Mesendoderm (in vitro differentiated cells): ENCODE data around the gene RNF208.
"Not testable (repeated sequence)": the region's sequence is repeated elsewhere in the genome, so short reads cannot be mapped to it uniquely, and the experiment has no call there.

Experiments used
- DNase-seq: peaks from one replicate; pipeline ENCODE4 v3.0.0; 2013
- H2AK5ac ChIP-seq: 2 replicates; pipeline ENCODE4 v1.6.1; 2013; ENCODE audit warnings: low read length, inconsistent platforms
- H2BK120ac ChIP-seq: 2 replicates; pipeline ENCODE4 v1.6.1; 2013; ENCODE audit warnings: low read depth, mild to moderate bottlenecking, low read length, moderate library complexity, mixed read lengths
- H2BK15ac ChIP-seq: replicated peaks from 2 replicates; pipeline ENCODE4 v1.6.1; 2013; ENCODE audit warnings: low read depth, mild to moderate bottlenecking, moderate library complexity
- H2BK5ac ChIP-seq: 2 replicates; pipeline ENCODE4 v1.6.1; 2013; ENCODE audit warnings: low read length, inconsistent platforms
- H3K18ac ChIP-seq: 2 replicates; pipeline ENCODE4 v1.6.1; 2013; ENCODE audit warnings: mild to moderate bottlenecking, low read length, mixed read lengths
- H3K23ac ChIP-seq: one replicate; pipeline ENCODE4 v1.6.1; 2013; ENCODE audit warnings: low read length
- H3K27ac ChIP-seq: 2 replicates; pipeline ENCODE4 v1.5.1; 2013; ENCODE audit warnings: low read depth, mild to moderate bottlenecking, inconsistent platforms, low read length, moderate library complexity
- H3K27me3 ChIP-seq: 2 replicates; pipeline ENCODE4 v1.6.1; 2013; ENCODE audit warnings: low read length, control low read depth, mild to moderate bottlenecking, inconsistent platforms; ENCODE audit not compliant: insufficient read depth, poor library complexity
- H3K36me3 ChIP-seq: 2 replicates; pipeline ENCODE4 v1.6.1; 2013; ENCODE audit warnings: low read length, inconsistent platforms; ENCODE audit not compliant: control insufficient read depth, insufficient read depth
- H3K4ac ChIP-seq: one replicate; pipeline ENCODE4 v1.6.1; 2013; ENCODE audit warnings: low read depth, mild to moderate bottlenecking, low read length, moderate library complexity
- H3K4me1 ChIP-seq: 2 replicates; pipeline ENCODE4 v1.6.1; 2013; ENCODE audit warnings: low read depth, low read length, inconsistent platforms; ENCODE audit not compliant: control insufficient read depth
- H3K4me2 ChIP-seq: 2 replicates; pipeline ENCODE4 v1.6.1; 2013; ENCODE audit warnings: low read length
- H3K4me3 ChIP-seq: 2 replicates; pipeline ENCODE4 v1.5.1; 2013; ENCODE audit warnings: mild to moderate bottlenecking, low read length
- H3K56ac ChIP-seq: one replicate; pipeline ENCODE4 v1.6.1; 2013; ENCODE audit warnings: low read length
- H3K79me1 ChIP-seq: 2 replicates; pipeline ENCODE4 v1.6.1; 2013; ENCODE audit warnings: low read length, inconsistent platforms
- H3K79me2 ChIP-seq: 2 replicates; pipeline ENCODE4 v1.6.1; 2013; ENCODE audit warnings: mild to moderate bottlenecking, low read length; ENCODE audit not compliant: control insufficient read depth, insufficient read depth
- H3K9ac ChIP-seq: 2 replicates; pipeline ENCODE4 v1.6.1; 2013; ENCODE audit warnings: low read length, inconsistent platforms
- H4K5ac ChIP-seq: one replicate; pipeline ENCODE4 v1.6.1; 2013; ENCODE audit warnings: low read length
- H4K8ac ChIP-seq: one replicate; pipeline ENCODE4 v1.6.1; 2013; ENCODE audit warnings: low read depth, mild to moderate bottlenecking, control low read depth, low read length, moderate library complexity
- WGBS: extraction: QIAGEN DNeasy Blood & Tissue Kit; methylation state at CpG from one replicate; pipeline ENCODE4 v1.1.7; 2013; ENCODE audit warnings: low lambda C conversion rate, missing lambda C conversion rate; ENCODE audit not compliant: insufficient coverage; ENCODE audit errors: extremely low coverage; 5-methylcytosine and 5-hydroxymethylcytosine counted together

RNF208 gene

DNA sequence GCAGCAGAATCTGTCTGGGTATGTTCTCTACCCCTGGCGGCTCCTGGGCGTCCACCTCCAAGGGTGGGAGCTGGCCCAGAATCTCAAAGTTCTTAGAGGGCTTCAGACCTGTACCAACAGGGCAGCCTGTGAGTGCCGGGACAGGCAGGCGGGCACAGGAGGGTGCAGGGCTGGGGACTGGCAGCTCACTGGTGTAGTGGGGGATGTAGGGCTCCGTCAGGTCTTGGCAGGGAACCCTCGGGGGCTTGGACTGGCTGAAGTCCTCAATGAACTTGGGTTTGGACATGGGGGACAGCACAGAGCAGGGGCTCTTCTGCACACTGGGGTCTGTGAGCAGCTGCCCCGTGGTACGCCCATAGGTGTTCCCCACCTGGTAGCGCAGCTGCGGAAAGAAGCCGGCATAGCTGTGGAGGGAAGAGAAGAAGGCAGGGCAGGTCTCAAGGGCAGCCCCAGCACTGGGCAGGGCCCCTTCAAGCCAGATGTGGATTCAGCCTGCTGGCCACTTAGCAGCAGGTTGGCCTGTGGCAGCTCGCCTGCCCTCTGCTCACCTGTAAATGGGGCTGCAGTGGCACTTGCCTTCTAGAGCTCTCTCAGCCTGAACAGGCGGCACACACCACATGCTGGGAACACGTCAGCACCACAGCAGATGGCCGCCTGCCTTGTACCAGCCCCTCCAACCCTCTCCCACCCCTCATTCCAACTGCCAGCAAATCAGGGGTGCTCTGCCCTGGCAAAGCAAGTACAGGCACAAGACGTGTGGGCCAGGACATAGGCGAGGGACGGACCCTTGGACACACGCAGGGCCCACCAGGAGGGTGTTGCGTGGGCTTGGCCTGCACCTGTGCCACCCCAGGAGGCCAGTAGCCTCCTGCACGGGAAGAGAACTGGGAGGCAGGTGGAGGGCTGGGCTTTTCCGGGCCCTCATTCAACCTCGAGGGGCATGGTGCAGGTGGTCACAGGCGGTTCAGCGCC, 23.7 kb upstream of the RNF208 start:
- no peak for DNase-seq
- Histone ChIP-seq H2BK15ac (no peak overlapping the region), H3K4ac (no peak overlapping the region), H3K27me3 (no peaks in the 10 kb centered on the region), H3K79me2 (peaks cover 16% of the 10 kb centered on the region), H2BK120ac (no peak overlapping the region), H3K4me1 (peaks cover 19% of the 10 kb centered on the region), H3K79me1 (peaks cover 3% of the 10 kb centered on the region), H3K56ac (no peak overlapping the region), H3K4me2 (no peak overlapping the region), H3K23ac (no peak overlapping the region), H3K9ac (no peak overlapping the region), H3K27ac (no peak overlapping the region), H3K18ac (no peak overlapping the region), H3K36me3 (peaks cover 6% of the 10 kb centered on the region), H3K4me3 (no peak overlapping the region), H2BK5ac (no peak overlapping the region), H4K8ac (no peak overlapping the region), H2AK5ac (no peak overlapping the region), H4K5ac (no peak overlapping the region)
- WGBS: no CpG with 5 or more reads among the region's 25 CpGs

DNA sequence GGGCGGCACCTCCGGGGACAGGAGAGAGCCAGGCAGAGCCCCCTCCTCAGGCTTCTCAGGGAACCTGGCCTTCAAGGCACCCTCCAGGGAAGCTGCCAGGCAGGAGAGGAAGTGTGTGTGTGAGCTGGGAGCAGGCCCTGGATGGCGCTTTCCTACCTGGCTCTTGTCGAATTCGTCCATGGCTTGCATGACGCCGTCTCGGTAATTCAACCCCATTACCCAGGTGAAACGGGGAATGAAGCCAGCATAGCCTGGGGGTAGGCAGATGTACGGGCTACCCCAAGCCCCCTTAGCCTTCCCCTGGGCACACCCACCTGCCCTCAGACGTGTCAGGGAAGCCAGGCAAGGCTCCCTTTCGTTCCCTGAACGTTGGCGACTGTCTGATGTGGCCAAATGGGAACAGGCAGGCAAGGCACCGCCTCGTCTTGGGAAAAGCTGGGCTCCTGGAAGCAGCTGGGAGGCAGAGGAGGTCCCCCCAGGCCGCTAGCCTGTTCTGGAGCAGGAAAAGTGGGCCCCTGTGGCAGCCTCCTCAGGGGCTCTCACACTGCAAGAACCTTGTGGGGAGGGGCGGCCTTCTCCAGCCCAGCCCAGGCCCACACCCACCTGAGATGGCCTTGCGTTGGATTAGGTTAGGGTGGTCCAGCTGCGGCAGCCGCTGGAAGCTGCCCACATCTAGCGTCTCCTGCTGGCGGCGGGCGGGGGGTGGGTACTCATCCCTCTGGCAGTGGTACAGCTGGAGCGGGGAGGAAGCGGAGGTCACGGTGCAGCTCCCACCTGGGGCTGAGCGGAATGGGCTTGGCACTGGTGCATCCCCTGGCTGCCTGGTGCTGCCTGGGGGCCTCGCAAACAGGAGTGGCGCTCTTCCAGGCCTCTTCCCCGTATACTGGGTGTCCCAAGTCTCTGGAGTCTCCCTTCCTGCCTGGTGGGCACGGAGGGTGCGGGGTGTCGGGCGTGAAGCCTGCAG, 22.7 kb upstream of the RNF208 start:
- Histone ChIP-seq H3K4me2 (no peak overlapping the region), H3K9ac (peak overlapping the region; percentile 28), H4K5ac (no peak overlapping the region), H3K79me2 (peaks cover 16% of the 10 kb centered on the region), H3K18ac (no peak overlapping the region), H3K4ac (no peak overlapping the region), H2AK5ac (peak overlapping the region; percentile 73), H2BK15ac (no peak overlapping the region), H3K56ac (peak overlapping the region; percentile 90), H3K27me3 (no peaks in the 10 kb centered on the region), H3K4me3 (no peak overlapping the region), H3K23ac (no peak overlapping the region), H2BK5ac (peak overlapping the region; percentile 77), H2BK120ac (no peak overlapping the region), H4K8ac (no peak overlapping the region), H3K27ac (peak overlapping the region; percentile 2), H3K36me3 (peaks cover 6% of the 10 kb centered on the region), H3K4me1 (peaks cover 14% of the 10 kb centered on the region), H3K79me1 (peaks cover 3% of the 10 kb centered on the region)
- DNase-seq: peak; percentile 69
- WGBS: no CpG with 5 or more reads among the region's 36 CpGs

DNA sequence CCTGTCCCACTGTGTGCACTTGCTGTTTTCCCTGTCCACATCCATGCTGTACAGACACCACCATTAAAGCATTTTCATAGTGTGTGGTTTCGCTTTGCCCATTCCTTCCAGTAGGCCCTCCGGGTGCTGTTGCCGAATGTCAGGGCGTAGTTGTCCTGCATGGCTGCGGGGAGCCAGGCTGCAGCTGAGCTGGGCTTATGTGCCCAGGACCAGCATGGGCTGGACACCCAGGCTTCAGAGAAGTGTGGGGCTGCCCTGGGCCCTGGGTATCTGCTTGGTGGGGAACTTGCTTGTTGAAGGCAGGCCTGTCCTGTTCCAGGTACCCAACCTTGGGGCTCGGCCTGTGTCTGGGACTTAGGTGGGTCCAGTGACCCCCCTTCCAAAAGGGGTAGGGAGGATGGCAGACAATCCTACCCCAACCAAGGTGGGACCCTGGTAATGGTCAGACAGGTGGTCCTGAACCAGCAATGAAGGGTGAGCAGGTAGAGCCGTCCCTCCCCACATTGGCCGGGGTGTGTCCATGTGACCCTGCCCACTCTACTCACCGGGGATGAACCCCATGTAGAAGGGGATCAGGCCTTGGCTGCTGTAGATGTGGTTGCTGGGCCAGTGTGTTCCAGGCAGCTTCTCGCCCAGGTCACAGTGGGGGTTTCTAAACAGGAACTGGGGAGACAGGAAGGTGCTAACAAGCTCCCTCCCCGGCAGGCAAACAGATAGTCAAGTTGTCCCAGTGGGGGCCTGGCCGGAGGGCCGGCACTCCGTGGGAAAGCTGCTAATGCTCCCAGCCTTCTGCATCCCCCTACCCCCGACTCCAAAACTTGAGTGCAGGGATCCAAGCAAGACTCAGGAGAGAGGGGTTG, 21.8 kb upstream of the RNF208 start:
- Histone ChIP-seq H3K79me1 (peaks cover 4% of the 10 kb centered on the region), H3K79me2 (peaks cover 17% of the 10 kb centered on the region), H3K9ac (peak overlapping the region; percentile 28), H3K27me3 (no peaks in the 10 kb centered on the region), H3K4me3 (no peak overlapping the region), H4K5ac (no peak overlapping the region), H2BK15ac (no peak overlapping the region), H3K18ac (no peak overlapping the region), H3K36me3 (peaks cover 6% of the 10 kb centered on the region), H3K4me1 (peaks cover 14% of the 10 kb centered on the region), H3K4me2 (peak overlapping the region; percentile 0), H2BK5ac (no peak overlapping the region), H3K27ac (peak overlapping the region; percentile 2), H3K23ac (no peak overlapping the region), H4K8ac (no peak overlapping the region), H3K56ac (peak overlapping the region; percentile 90), H3K4ac (no peak overlapping the region), H2BK120ac (no peak overlapping the region), H2AK5ac (no peak overlapping the region)
- no CpG with 5 or more reads among the region's 15 CpGs for WGBS
- peak; percentile 70 for DNase-seq

DNA sequence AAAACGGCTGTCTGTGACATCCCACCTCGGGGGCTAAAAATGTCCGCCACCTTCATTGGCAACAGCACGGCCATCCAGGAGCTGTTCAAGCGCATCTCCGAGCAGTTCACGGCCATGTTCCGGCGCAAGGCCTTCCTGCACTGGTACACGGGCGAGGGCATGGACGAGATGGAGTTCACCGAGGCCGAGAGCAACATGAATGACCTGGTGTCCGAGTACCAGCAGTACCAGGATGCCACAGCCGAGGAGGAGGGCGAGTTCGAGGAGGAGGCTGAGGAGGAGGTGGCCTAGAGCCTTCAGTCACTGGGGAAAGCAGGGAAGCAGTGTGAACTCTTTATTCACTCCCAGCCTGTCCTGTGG, 21.2 kb upstream of the RNF208 start:
- H3K27ac ChIP-seq, H3K27me3 ChIP-seq, H3K79me1 ChIP-seq, H3K23ac ChIP-seq, H2AK5ac ChIP-seq, H4K8ac ChIP-seq, H3K4me3 ChIP-seq, H2BK120ac ChIP-seq, H3K18ac ChIP-seq, H3K56ac ChIP-seq, H3K4ac ChIP-seq, H3K4me2 ChIP-seq, H2BK15ac ChIP-seq, H3K36me3 ChIP-seq, H2BK5ac ChIP-seq, DNase-seq, H4K5ac ChIP-seq: not testable (repeated sequence)
- H3K4me1 ChIP-seq: peaks cover 14% of the 10 kb centered on the region
- no CpG with 5 or more reads among the region's 18 CpGs for WGBS
- peak overlapping the region; percentile 3 for H3K9ac ChIP-seq
- H3K79me2 ChIP-seq: peaks cover 18% of the 10 kb centered on the region
